ENCODE data around the gene PADI1.

The PADI1 gene

GRCh38 chr1:17158961-17159360, 46.0 kb upstream of the PADI1 start:
- no peak overlapping the region for H3K9ac ChIP-seq (ENCODE audit: low read length)
- no peaks in the 10 kb centered on the region for H3K27me3 ChIP-seq (ENCODE audit: low read length)
- H3F3A ChIP-seq (ENCODE audit: insufficient read depth), result no peaks in the 10 kb centered on the region
- no peak overlapping the region for H2AFZ ChIP-seq (ENCODE audit: low read depth, low read length, severe bottlenecking)
- H3K9me2 ChIP-seq (replicated peaks; ENCODE audit: insufficient read depth, low read length), result no peaks in the 10 kb centered on the region
- H3K4me3 ChIP-seq (ENCODE audit: insufficient read depth, low read length, poor library complexity, severe bottlenecking), result no peak overlapping the region
- no peak overlapping the region for H3K4me2 ChIP-seq (ENCODE audit: low read depth, low read length, poor library complexity, severe bottlenecking)
- no peaks in the 10 kb centered on the region for H3K36me3 ChIP-seq (ENCODE audit: low read length)
- H4K20me1 ChIP-seq (ENCODE audit: low read depth, low read length), result no peaks in the 10 kb centered on the region
- no peak overlapping the region for H3K27ac ChIP-seq (ENCODE audit: low read depth, low read length)
- H3K79me2 ChIP-seq (ENCODE audit: insufficient read depth, low read length), result no peaks in the 10 kb centered on the region
- TF ChIP-seq CTCF (IDR thresholded peaks at IDR 0.05; ENCODE audit: insufficient read depth, low read length, poor library complexity, severe bottlenecking) (no peak), EZH2phosphoT487 (conservative IDR thresholded peaks at IDR 0.05; ENCODE audit: low read length) (no peak)
- H3K9me3 ChIP-seq (ENCODE audit: insufficient read depth, low read length), result no peaks in the 10 kb centered on the region

GRCh38 chr1:17161137-17161740, 43.7 kb upstream of the PADI1 start:
- H3K9me3 ChIP-seq (ENCODE audit: insufficient read depth, low read length), result no peaks in the 10 kb centered on the region
- H3K27me3 ChIP-seq (ENCODE audit: low read length), result no peaks in the 10 kb centered on the region
- H3K9me2 ChIP-seq (replicated peaks; ENCODE audit: insufficient read depth, low read length), result no peaks in the 10 kb centered on the region
- H4K20me1 ChIP-seq (ENCODE audit: low read depth, low read length), result no peaks in the 10 kb centered on the region
- H3K9ac ChIP-seq (ENCODE audit: low read length), result no peak overlapping the region
- no peaks in the 10 kb centered on the region for H3K36me3 ChIP-seq (ENCODE audit: low read length)
- no peaks in the 10 kb centered on the region for H3K79me2 ChIP-seq (ENCODE audit: insufficient read depth, low read length)
- no peak overlapping the region for H3K4me3 ChIP-seq (ENCODE audit: insufficient read depth, low read length, poor library complexity, severe bottlenecking)
- no peaks in the 10 kb centered on the region for H3F3A ChIP-seq (ENCODE audit: insufficient read depth)
- no peak overlapping the region for H3K27ac ChIP-seq (ENCODE audit: low read depth, low read length)
- H2AFZ ChIP-seq (ENCODE audit: low read depth, low read length, severe bottlenecking), result no peak overlapping the region
- TF ChIP-seq EZH2phosphoT487 (conservative IDR thresholded peaks at IDR 0.05; ENCODE audit: low read length) (no peak), CTCF (IDR thresholded peaks at IDR 0.05; ENCODE audit: insufficient read depth, low read length, poor library complexity, severe bottlenecking) (no peak)
- no peak overlapping the region for H3K4me2 ChIP-seq (ENCODE audit: low read depth, low read length, poor library complexity, severe bottlenecking)

GRCh38 chr1:17161926-17162800, 42.8 kb upstream of the PADI1 start:
- H3F3A ChIP-seq (ENCODE audit: insufficient read depth), result no peaks in the 10 kb centered on the region
- H3K9me2 ChIP-seq (replicated peaks; ENCODE audit: insufficient read depth, low read length), result no peaks in the 10 kb centered on the region
- no peaks in the 10 kb centered on the region for H4K20me1 ChIP-seq (ENCODE audit: low read depth, low read length)
- H3K4me3 ChIP-seq (ENCODE audit: insufficient read depth, low read length, poor library complexity, severe bottlenecking), result no peak overlapping the region
- H3K27me3 ChIP-seq (ENCODE audit: low read length), result no peaks in the 10 kb centered on the region
- H3K9me3 ChIP-seq (ENCODE audit: insufficient read depth, low read length), result no peaks in the 10 kb centered on the region
- TF ChIP-seq EZH2phosphoT487 (conservative IDR thresholded peaks at IDR 0.05; ENCODE audit: low read length) (no peak), CTCF (IDR thresholded peaks at IDR 0.05; ENCODE audit: insufficient read depth, low read length, poor library complexity, severe bottlenecking) (no peak)
- no peak overlapping the region for H3K27ac ChIP-seq (ENCODE audit: low read depth, low read length)
- no peak overlapping the region for H3K9ac ChIP-seq (ENCODE audit: low read length)
- H3K4me2 ChIP-seq (ENCODE audit: low read depth, low read length, poor library complexity, severe bottlenecking), result no peak overlapping the region
- H2AFZ ChIP-seq (ENCODE audit: low read depth, low read length, severe bottlenecking), result no peak overlapping the region
- no peaks in the 10 kb centered on the region for H3K79me2 ChIP-seq (ENCODE audit: insufficient read depth, low read length)
- no peaks in the 10 kb centered on the region for H3K36me3 ChIP-seq (ENCODE audit: low read length)

Data from SU-DHL-6 (cell line).